ENCODE data around the gene ADNP2.

The ADNP2 gene

GRCh38 chr18:80105369-80106167 lies 3.5 kb upstream of the ADNP2 start:
- no peak for FAIRE-seq

GRCh38 chr18:80106482-80107051 lies 2.5 kb upstream of the ADNP2 start:
- FAIRE-seq: no peak

- no peak for FAIRE-seq
These were observed 1.6 kb upstream of the ADNP2 start for GRCh38 chr18:80107426-80107825.

- no peak for FAIRE-seq
These were observed 933 bp upstream of the ADNP2 start for GRCh38 chr18:80108121-80108536.

- no peak for FAIRE-seq
These were observed 615 bp downstream of the ADNP2 start for GRCh38 chr18:80109676-80110078.

GRCh38 chr18:80112624-80113248 lies 3.7 kb downstream of the ADNP2 start:
- FAIRE-seq: no peak

- no peak for FAIRE-seq
These were observed 6.0 kb downstream of the ADNP2 start for GRCh38 chr18:80115035-80115434.

GRCh38 chr18:80119111-80119510 lies 10.0 kb downstream of the ADNP2 start:
- no peak for FAIRE-seq

GRCh38 chr18:80120932-80121331 lies 11.9 kb downstream of the ADNP2 start:
- no peak for FAIRE-seq

- FAIRE-seq: no peak
These were observed 15.1 kb downstream of the ADNP2 start for GRCh38 chr18:80124131-80124530.

GRCh38 chr18:80126797-80127196 lies 17.7 kb downstream of the ADNP2 start:
- no peak for FAIRE-seq

- no peak for FAIRE-seq
These were observed 18.6 kb downstream of the ADNP2 start for GRCh38 chr18:80127635-80128034.

- FAIRE-seq: no peak
These were observed 20.8 kb downstream of the ADNP2 start for GRCh38 chr18:80129672-80130367.

GRCh38 chr18:80130555-80130954 lies 21.5 kb downstream of the ADNP2 start:
- no peak for FAIRE-seq

GRCh38 chr18:80132180-80132812 lies 23.2 kb downstream of the ADNP2 start:
- no peak for FAIRE-seq

GRCh38 chr18:80133124-80133523 lies 24.1 kb downstream of the ADNP2 start:
- no peak for FAIRE-seq

- FAIRE-seq: no peak
These were observed 26.1 kb downstream of the ADNP2 start for GRCh38 chr18:80135136-80135535.

GRCh38 chr18:80136679-80137078 lies 27.6 kb downstream of the ADNP2 start:
- FAIRE-seq: no peak

GRCh38 chr18:80137137-80137536 lies 28.1 kb downstream of the ADNP2 start:
- no peak for FAIRE-seq

GRCh38 chr18:80137976-80138375 lies 28.9 kb downstream of the ADNP2 start:
- no peak for FAIRE-seq

- FAIRE-seq: no peak
These were observed 31.5 kb downstream of the ADNP2 start for GRCh38 chr18:80140455-80140985.

GRCh38 chr18:80143881-80144280 lies 34.8 kb downstream of the ADNP2 start:
- no peak for FAIRE-seq

Measured in colon (tissue), 2 donors.